Glomerular endothelial cell (primary cell): ENCODE data around the gene FAM25G. TPM values are rescaled to one million over a fixed set of nuclear protein-coding genes. Genes with fewer than 3 reads are reported as not detected.
"Not testable (repeated sequence)": the region's sequence is repeated elsewhere in the genome, so short reads cannot be mapped to it uniquely, and the experiment has no call there.

Experiments used
- DNase-seq: peaks from one replicate; pipeline ENCODE4 v3.0.0-alpha.2; 2011; ENCODE audit warnings: low read depth, low spot score; ENCODE audit errors: extremely low read depth
- total RNA-seq: library from RNA; depleted of rRNA; stranded (reverse); fragments of >200 nt; gene quantifications from 2 replicates; pipeline ENCODE4 v1.2.3, GENCODE V29; 2015

Gene FAM25G
- not detected in 2 replicates for total RNA-seq

GRCh38 chr10:47491600-47491999 is at the start of gene FAM25G:
FAM25G (minus strand) TSS chr10:47491700; CDS start chr10:47491674, 26 bp downstream.
- not testable (repeated sequence) for DNase-seq

GRCh38 chr10:47536430-47536829 is 44.9 kb upstream of the FAM25G start:
- DNase-seq = not testable (repeated sequence)

GRCh38 chr10:47523475-47523874 is 32.0 kb upstream of the FAM25G start, which contains the start of gene AGAP9:
AGAP9 (minus strand) TSS chr10:47523638; CDS start chr10:47523526, 112 bp downstream.
- not testable (repeated sequence) for DNase-seq

GRCh38 chr10:47502313-47502712 is 10.8 kb upstream of the FAM25G start:
- DNase-seq = not testable (repeated sequence)

GRCh38 chr10:47494226-47494625 is 2.7 kb upstream of the FAM25G start:
- DNase-seq = not testable (repeated sequence)

- DNase-seq = not testable (repeated sequence)
Measured at GRCh38 chr10:47489630-47490029, 1.9 kb downstream of the FAM25G start.

DNA sequence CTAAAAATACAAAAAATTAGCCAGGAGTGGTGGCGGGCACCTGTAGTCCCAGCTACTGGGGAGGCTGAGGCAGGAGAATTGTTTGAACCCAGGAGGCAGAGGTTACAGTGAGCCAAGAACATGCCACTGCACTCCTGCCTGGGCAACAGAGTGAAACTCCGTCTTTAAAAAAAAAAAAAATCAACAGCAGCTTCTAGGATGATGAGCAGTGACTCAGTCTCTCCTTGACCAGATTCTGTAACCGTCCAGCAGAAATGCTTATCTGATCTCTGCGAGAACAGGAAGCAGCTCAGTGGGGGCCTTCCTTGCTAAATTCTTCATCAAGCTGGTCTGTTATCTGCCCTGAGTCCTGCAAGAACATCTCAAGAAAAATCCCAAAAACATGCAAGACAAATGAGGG is 5.6 kb downstream of the FAM25G start:
- DNase-seq = not testable (repeated sequence)

- DNase-seq = not testable (repeated sequence)
Measured at GRCh38 chr10:47484786-47485185, 6.7 kb downstream of the FAM25G start.

GRCh38 chr10:47483923-47484322 is 7.6 kb downstream of the FAM25G start, which contains the start of gene ANXA8:
ANXA8 (minus strand) TSS chr10:47484115; CDS start chr10:47483933, 182 bp downstream.
- DNase-seq = not testable (repeated sequence)

DNA sequence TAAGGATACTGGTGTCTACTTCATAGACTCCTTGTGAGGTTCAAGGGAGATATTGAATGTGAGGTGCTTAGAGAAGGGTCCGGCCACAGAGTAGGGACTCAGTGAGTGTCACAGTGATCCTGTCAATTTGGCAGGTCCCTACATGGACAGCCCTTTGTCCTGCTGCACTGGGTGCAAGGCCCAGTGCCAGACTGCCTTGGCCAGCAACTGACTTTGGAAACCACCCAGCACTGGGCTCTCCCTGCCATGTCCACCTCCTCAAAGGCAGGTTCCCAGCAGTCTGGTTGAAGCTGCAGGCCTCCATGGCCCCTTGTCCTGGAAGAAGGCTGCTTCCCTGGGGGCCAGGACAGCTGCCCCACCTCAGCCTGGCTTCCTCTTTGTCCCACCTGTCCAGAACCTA is 9.1 kb downstream of the FAM25G start:
- DNase-seq = not testable (repeated sequence)

DNA sequence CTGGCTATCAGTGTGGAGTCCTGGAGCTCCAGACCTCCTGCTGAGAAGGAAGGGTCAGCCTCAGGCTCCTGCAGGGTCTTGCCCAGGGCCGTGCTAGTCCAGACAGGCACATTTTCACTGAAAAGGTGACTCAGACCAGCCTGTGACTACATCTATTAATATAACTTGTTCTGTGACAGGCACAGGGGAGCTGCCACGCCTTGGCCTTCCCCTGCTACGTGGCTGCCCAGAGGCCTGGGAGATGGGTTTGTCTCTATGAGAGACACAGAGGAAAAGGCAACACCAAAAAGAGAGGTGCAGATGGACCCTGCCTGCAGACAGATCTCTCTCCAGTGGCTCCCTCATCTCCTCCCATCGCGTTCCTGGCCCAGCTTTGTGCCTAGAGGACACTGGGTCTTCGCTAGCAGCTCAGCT is 9.7 kb downstream of the FAM25G start:
- not testable (repeated sequence) for DNase-seq

GRCh38 chr10:47481182-47481766 is 10.2 kb downstream of the FAM25G start:
- not testable (repeated sequence) for DNase-seq

GRCh38 chr10:47480133-47480532 is 11.4 kb downstream of the FAM25G start:
- DNase-seq = not testable (repeated sequence)

GRCh38 chr10:47478114-47478513 is 13.4 kb downstream of the FAM25G start:
- DNase-seq = not testable (repeated sequence)

- DNase-seq = not testable (repeated sequence)
Measured at GRCh38 chr10:47477078-47477477, 14.4 kb downstream of the FAM25G start.

GRCh38 chr10:47475101-47475500 is 16.4 kb downstream of the FAM25G start:
- DNase-seq = not testable (repeated sequence)

GRCh38 chr10:47473516-47473915 is 18.0 kb downstream of the FAM25G start:
- DNase-seq = not testable (repeated sequence)

GRCh38 chr10:47472647-47473046 is 18.9 kb downstream of the FAM25G start:
- not testable (repeated sequence) for DNase-seq

DNA sequence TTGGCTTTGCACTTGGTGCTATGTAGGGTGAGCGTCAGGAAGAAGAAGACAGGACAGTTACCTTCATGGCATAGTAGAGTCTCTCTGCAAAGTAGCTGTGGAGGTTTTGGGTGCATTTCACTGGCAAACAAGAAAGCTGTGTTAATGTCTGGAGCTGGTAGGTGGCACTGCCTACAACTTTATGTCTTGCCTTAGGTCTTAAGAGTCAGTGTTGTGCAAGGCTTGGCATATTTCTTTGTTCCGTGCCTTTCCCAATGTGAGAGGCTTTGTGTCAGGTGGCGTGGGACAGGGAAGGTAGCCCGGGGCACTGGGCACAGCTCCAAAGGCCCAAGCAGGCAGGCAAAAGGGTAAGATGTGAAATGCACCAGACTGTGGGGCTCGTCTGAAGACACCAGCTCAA is 19.4 kb downstream of the FAM25G start:
- DNase-seq = not testable (repeated sequence)

GRCh38 chr10:47468731-47469528 is 22.6 kb downstream of the FAM25G start:
- not testable (repeated sequence) for DNase-seq

DNA sequence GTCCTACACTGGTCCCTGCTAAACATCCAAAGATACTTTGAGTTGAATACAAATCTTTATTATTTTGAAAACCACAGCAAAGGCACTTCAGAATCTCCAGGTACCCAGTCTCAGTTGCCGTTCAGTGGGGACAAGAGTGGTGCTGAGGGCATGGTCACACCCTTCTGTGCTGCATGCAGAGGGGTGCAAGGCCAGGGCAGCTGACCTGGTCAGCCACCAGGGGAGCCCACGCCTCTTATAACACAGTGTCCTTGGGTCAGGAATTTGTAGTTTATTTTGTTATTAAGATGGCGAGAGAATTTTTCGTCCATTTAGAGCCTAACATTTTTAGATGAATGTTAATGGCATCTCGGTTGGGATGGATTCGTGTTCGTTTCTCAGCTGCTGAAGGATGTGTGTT is 23.5 kb downstream of the FAM25G start:
- not testable (repeated sequence) for DNase-seq

DNA sequence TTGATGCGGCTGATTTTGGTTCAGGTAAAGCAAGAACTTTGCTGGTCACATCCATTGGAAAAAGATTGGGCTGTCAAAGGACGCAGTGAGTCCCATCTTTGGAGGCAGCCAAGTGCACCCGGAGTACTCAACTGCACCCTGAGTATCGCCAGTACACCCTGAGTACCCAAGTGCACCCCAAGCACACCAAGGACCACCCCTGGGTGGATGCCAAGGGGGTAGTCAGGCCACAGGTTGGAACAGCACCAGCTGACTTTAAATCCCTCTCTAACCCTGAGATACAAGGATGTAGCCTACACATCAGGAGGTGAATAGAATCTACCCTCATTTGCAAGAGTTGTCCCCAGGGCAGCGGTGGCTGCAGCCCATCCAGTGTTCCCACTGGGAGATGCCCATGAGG is 24.0 kb downstream of the FAM25G start:
- DNase-seq = not testable (repeated sequence)
